GM21381 (cell line): ENCODE data around the gene PNMA8C.
"Not testable (repeated sequence)": the region's sequence is repeated elsewhere in the genome, so short reads cannot be mapped to it uniquely, and the experiment has no call there.

Experiments
- ATAC-seq: cut with Tn5 transposase; IDR thresholded peaks from one replicate; pipeline ENCODE4 v1.9.1; 2021; ENCODE audit warnings: mild to moderate bottlenecking, moderate library complexity; ENCODE audit not compliant: unreplicated experiment

PNMA8C gene

GRCh38 chr19:46448601-46449000 is 19.9 kb upstream of the PNMA8C start:
- ATAC-seq: no peak

GRCh38 chr19:46447824-46448223 is 19.1 kb upstream of the PNMA8C start:
- no peak for ATAC-seq

GRCh38 chr19:46447006-46447405 is 18.3 kb upstream of the PNMA8C start:
- ATAC-seq: no peak

GRCh38 chr19:46446021-46446420 is 17.3 kb upstream of the PNMA8C start:
- ATAC-seq: no peak

GRCh38 chr19:46442808-46443450 is 14.2 kb upstream of the PNMA8C start:
- ATAC-seq: no peak

- no peak for ATAC-seq
These were observed 13.1 kb upstream of the PNMA8C start for GRCh38 chr19:46441866-46442265.

GRCh38 chr19:46435689-46436088 is 7.0 kb upstream of the PNMA8C start:
- ATAC-seq: not testable (repeated sequence)

GRCh38 chr19:46435009-46435408 is 6.3 kb upstream of the PNMA8C start:
- no peak for ATAC-seq

- not testable (repeated sequence) for ATAC-seq
These were observed 4.7 kb upstream of the PNMA8C start for GRCh38 chr19:46433470-46433869.

- no peak for ATAC-seq
These were observed 3.1 kb upstream of the PNMA8C start for GRCh38 chr19:46431824-46432223.

- no peak for ATAC-seq
These were observed 1.3 kb upstream of the PNMA8C start for GRCh38 chr19:46429999-46430398.

- no peak for ATAC-seq
These were observed 1.2 kb downstream of the PNMA8C start for GRCh38 chr19:46427518-46428045.

GRCh38 chr19:46426506-46427162 is 2.1 kb downstream of the PNMA8C start:
- no peak for ATAC-seq

GRCh38 chr19:46426035-46426505 is 2.7 kb downstream of the PNMA8C start:
- ATAC-seq: no peak

GRCh38 chr19:46423188-46423587 is 5.5 kb downstream of the PNMA8C start:
- ATAC-seq: no peak

GRCh38 chr19:46422344-46422743 is 6.4 kb downstream of the PNMA8C start:
- no peak for ATAC-seq

GRCh38 chr19:46420056-46420455 is 8.7 kb downstream of the PNMA8C start:
- ATAC-seq: no peak

- not testable (repeated sequence) for ATAC-seq
These were observed 12.7 kb downstream of the PNMA8C start for GRCh38 chr19:46415804-46416709.

- not testable (repeated sequence) for ATAC-seq
These were observed 13.8 kb downstream of the PNMA8C start for GRCh38 chr19:46414899-46415298.

- ATAC-seq: no peak
These were observed 15.3 kb downstream of the PNMA8C start, which contains the start of gene CCDC8 for GRCh38 chr19:46413262-46414031. Gene CCDC8, minus strand, starts transcription at chr19:46413564. Its CDS starts 754 bp downstream, at chr19:46412810.
